Naive thymus-derived CD4-positive, alpha-beta T cell (primary cell): Measurements from ENCODE around the gene SRP9. TPM values are rescaled to one million over a fixed set of nuclear protein-coding genes. Genes with fewer than 3 reads are reported as not detected.

Experiments
- ATAC-seq: fragments of 150-1000 bp; cut with Tn5 transposase; 2 replicates; pipeline ENCODE4 v1.10.0; 2021; ENCODE audit warnings: mild to moderate bottlenecking, moderate library complexity
- CTCF ChIA-PET: fragments of 350-600 bp; sonication (Branson Sonifier 250); formaldehyde crosslinking; loops from one replicate; lab custom pipeline; 2021; ENCODE audit warnings: antibody characterized with exemption; lab: Charles Lee
- POLR2A ChIA-PET: fragments of 350-600 bp; sonication (Branson Sonifier 250); formaldehyde crosslinking; loops from one replicate; lab custom pipeline; 2021; ENCODE audit warnings: antibody characterized with exemption, inconsistent platforms; lab: Charles Lee
- DNase-seq, 9 donors: peaks; one replicate each; pipeline versions ENCODE4 v3.0.0 to v3.0.0-alpha.2; 2020 to 2022; ENCODE audit warnings: mixed read lengths in 1 of 9
- H3K27ac ChIP-seq: one replicate; pipeline ENCODE4 v1.7.0; 2013; ENCODE audit warnings: mild to moderate bottlenecking, low read depth, low read length, moderate library complexity
- H3K27me3 ChIP-seq, 2 donors: one replicate each; pipeline ENCODE4 v1.7.0; 2013; ENCODE audit warnings: low read length in 2 of 2, mild to moderate bottlenecking in 2 of 2, moderate library complexity in 2 of 2; ENCODE audit not compliant: control insufficient read depth in 2 of 2, insufficient read depth in 2 of 2
- H3K36me3 ChIP-seq, 3 experiments: 1 replicate in 2 of 3; 2 replicates in 1 of 3; pipeline ENCODE4 v1.7.0; 2013; ENCODE audit warnings: low read length in 3 of 3, mild to moderate bottlenecking in 3 of 3, moderate library complexity in 1 of 3; ENCODE audit not compliant: insufficient read depth in 3 of 3, control insufficient read depth in 2 of 3
- H3K4me1 ChIP-seq, 2 donors: one replicate each; pipeline ENCODE4 v1.7.0; 2013; ENCODE audit warnings: low read length in 2 of 2, mild to moderate bottlenecking in 2 of 2, moderate library complexity in 1 of 2; ENCODE audit not compliant: control insufficient read depth in 2 of 2, insufficient read depth in 2 of 2
- H3K4me3 ChIP-seq: 2 replicates; pipeline ENCODE4 v1.7.0; 2013; ENCODE audit warnings: mild to moderate bottlenecking, low read length
- H3K9me3 ChIP-seq, 3 experiments: 1 replicate in 2 of 3; 2 replicates in 1 of 3; pipeline ENCODE4 v1.7.0; 2013; ENCODE audit warnings: low read length in 3 of 3; ENCODE audit not compliant: control insufficient read depth in 2 of 3
- H3K27ac Mint-ChIP-seq, 9 donors: one replicate each; pipeline ENCODE4 v1.8.0; 2020 to 2022; ENCODE audit warnings: mixed read lengths in 9 of 9, mild to moderate bottlenecking in 8 of 9, moderate library complexity in 5 of 9, inconsistent platforms in 2 of 9
- H3K27me3 Mint-ChIP-seq, 5 donors: one replicate each; pipeline ENCODE4 v1.8.0; 2021 to 2022; ENCODE audit warnings: mixed read lengths in 5 of 5, mild to moderate bottlenecking in 1 of 5
- H3K36me3 Mint-ChIP-seq, 5 donors: one replicate each; pipeline ENCODE4 v1.8.0; 2020 to 2022; ENCODE audit warnings: mixed read lengths in 5 of 5, mild to moderate bottlenecking in 3 of 5, inconsistent platforms in 1 of 5
- H3K4me1 Mint-ChIP-seq, 7 donors: one replicate each; pipeline ENCODE4 v1.8.0; 2020 to 2022; ENCODE audit warnings: mixed read lengths in 7 of 7, mild to moderate bottlenecking in 3 of 7, inconsistent platforms in 1 of 7
- H3K4me3 Mint-ChIP-seq, 10 donors: one replicate each; pipeline ENCODE4 v1.8.0; 2020 to 2022; ENCODE audit warnings: mild to moderate bottlenecking in 10 of 10, mixed read lengths in 10 of 10, moderate library complexity in 6 of 10, inconsistent platforms in 2 of 10
- H3K9me3 Mint-ChIP-seq, 11 donors: one replicate each; pipeline ENCODE4 v1.8.0; 2020 to 2022; ENCODE audit warnings: mixed read lengths in 11 of 11, mild to moderate bottlenecking in 4 of 11, inconsistent platforms in 1 of 11, moderate library complexity in 1 of 11
- intact Hi-C, 2 donors: fragments of 100-400 bp; cut with micrococcal nuclease; formaldehyde crosslinking; loops; one replicate each; pipeline ENCODE4 v1.15.1; 2023
- polyA plus RNA-seq, 2 donors: library from polyadenylated mRNA; unstranded; fragments of 300-500 nt; fragmentation: Illumina TruSeq; gene quantifications; one replicate each; pipeline ENCODE4 v1.2.3, GENCODE V29; 2021
- total RNA-seq, 6 experiments: library from RNA in 5 of 6; stranded (reverse) in 5 of 6; gene quantifications; 1 replicate in 5 of 6; 2 replicates in 1 of 6; pipeline ENCODE4 v1.2.3 and lab custom pipeline; 2021 to 2026

The SRP9 gene
- total and polyA plus RNA-seq, 7 experiments from 2014 or later: 76.1 to 349 (median 167) TPM

DNA sequence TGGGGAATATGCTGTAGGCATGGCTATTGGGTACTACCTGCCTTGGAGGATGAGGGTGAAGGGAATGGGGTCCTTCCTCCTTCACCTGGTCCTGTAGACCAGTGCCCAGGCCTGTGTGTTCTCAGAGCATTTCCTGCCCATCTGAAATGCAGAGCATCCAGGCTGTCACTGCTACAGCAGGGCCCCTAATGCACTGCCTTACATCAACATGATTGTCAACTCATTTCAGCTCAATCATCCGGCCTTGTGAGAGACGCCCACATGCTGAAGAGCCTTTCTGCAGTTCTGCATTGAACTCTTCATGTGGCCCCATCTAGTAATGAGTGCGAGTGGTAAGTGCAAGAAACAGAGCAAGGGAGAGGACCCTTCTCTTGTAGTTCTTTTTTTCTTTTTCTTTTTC, 39.8 kb upstream of the SRP9 start:
- ATAC-seq: no peak
- Histone ChIP-seq H3K4me1 (no peaks in the 10 kb centered on the region), H3K27ac (no peak overlapping the region), H3K27me3 (no peaks in the 10 kb centered on the region), H3K4me3 (no peak overlapping the region), H3K36me3 (no peaks in the 10 kb centered on the region), H3K9me3 (no peaks in the 10 kb centered on the region)
- ChIA-PET POLR2A (no interaction called here), CTCF (no interaction called here)
- Mint-ChIP-seq H3K4me3 (no peak overlapping the region), H3K27ac (no peak overlapping the region), H3K4me1 (no peaks in the 10 kb centered on the region), H3K9me3 (no peaks in the 10 kb centered on the region), H3K27me3 (peaks cover 0 to 4% (median 0%) of the 10 kb centered on the region in 5 donors), H3K36me3 (no peaks in the 10 kb centered on the region)
- intact Hi-C loops: no loop called here
- DNase-seq: no peak

DNA sequence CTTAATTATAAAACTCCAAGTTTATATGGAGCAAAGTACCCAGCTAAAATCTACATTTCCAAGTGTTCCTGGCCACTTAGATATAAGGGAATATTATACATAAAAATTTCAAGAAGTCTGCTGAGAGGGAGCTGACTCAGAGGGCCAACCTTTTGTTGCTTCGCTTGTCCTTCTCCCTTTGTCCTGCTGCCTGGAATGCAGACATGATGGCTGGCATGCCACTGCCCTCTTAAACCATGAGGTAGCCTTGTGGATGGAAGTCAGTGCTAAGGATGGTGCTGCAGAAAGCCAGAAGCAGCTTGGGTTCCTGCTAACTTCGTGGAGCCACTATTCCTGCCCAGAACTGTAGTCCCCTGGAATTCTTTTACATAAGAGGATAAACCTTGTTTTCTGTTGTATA, 38.9 kb upstream of the SRP9 start:
- H3K27ac ChIP-seq: no peak overlapping the region
- ChIA-PET POLR2A (interaction anchor here (0.6 kb wide), 1 partner anchor 109 kb away, joined by 3 read pairs; no protein-coding TSS in a partner anchor), CTCF (no interaction called here)
- no peak overlapping the region for H3K4me3 Mint-ChIP-seq
- H3K9me3 ChIP-seq: no peaks in the 10 kb centered on the region
- no peak overlapping the region for H3K27ac Mint-ChIP-seq
- intact Hi-C loops: no loop called here
- H3K27me3 ChIP-seq: no peaks in the 10 kb centered on the region
- H3K4me3 ChIP-seq: no peak overlapping the region
- H3K4me1 ChIP-seq: no peaks in the 10 kb centered on the region
- peaks cover 0 to 4% (median 0%) of the 10 kb centered on the region in 5 donors for H3K27me3 Mint-ChIP-seq
- ATAC-seq (no peak), DNase-seq (no peak)
- no peaks in the 10 kb centered on the region for H3K4me1 Mint-ChIP-seq
- no peaks in the 10 kb centered on the region for H3K9me3 Mint-ChIP-seq
- H3K36me3 ChIP-seq: no peaks in the 10 kb centered on the region
- no peaks in the 10 kb centered on the region for H3K36me3 Mint-ChIP-seq

DNA sequence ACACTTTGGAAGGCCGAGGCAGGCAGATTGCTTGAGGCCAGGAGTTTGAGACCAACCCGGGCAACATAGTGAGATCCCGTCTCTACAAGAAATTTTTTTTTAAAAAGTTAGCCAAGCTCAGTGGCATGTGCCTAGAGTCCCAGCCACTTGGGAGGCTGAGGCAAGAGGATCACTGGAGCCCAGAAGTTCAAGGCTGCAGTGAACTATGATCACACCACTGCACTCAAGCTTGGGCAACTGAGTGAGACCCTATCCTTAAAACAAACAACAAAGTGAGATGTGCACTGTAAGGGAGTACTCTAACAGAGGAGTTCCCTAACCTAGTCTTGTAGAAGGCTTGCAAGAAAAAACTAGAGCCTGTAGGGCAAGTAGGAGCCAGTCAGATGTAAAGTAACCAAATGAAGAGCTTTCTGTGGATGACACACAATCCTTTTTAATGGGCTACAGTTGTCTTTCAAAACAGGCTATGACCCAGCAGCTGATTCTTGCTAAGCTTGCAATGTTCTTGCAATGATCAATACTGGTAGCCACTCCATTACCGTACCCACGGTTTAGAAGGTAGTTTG, 38.0 kb upstream of the SRP9 start:
- H3K4me1 Mint-ChIP-seq: no peaks in the 10 kb centered on the region
- Histone ChIP-seq H3K9me3 (no peaks in the 10 kb centered on the region), H3K27me3 (no peaks in the 10 kb centered on the region), H3K4me3 (no peak overlapping the region), H3K4me1 (no peaks in the 10 kb centered on the region), H3K27ac (no peak overlapping the region), H3K36me3 (no peaks in the 10 kb centered on the region)
- peaks cover 0 to 4% (median 0%) of the 10 kb centered on the region in 5 donors for H3K27me3 Mint-ChIP-seq
- H3K9me3 Mint-ChIP-seq: no peaks in the 10 kb centered on the region
- no peak for DNase-seq
- intact Hi-C loops: no loop called here
- H3K36me3 Mint-ChIP-seq: no peaks in the 10 kb centered on the region
- CTCF ChIA-PET: interaction anchor here (0.6 kb wide), 1 partner anchor 96 kb away, joined by 6 read pairs; no protein-coding TSS in a partner anchor
- POLR2A ChIA-PET: no interaction called here
- ATAC-seq: no peak
- H3K4me3 Mint-ChIP-seq: no peak overlapping the region
- H3K27ac Mint-ChIP-seq: no peak overlapping the region

DNA sequence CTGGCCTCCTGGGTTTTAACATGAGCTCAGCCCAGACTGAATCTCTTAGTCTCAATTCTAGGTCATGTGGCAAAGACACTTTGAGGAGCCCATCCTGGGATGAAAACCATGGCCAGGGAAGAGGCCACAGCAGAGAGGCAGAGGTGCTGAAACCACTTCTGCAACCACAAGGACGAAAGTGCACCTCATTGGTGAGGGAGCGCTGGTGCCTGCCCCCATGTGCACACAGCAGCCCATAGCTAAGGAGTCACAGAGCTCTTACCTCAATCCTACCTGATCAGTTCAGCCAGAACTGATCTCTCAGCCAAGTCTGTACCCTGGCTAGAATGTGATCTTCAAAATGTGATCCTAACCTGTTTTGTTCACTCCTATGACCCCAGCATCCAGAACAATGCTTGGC, 32.9 kb upstream of the SRP9 start:
- no peak overlapping the region for H3K4me3 ChIP-seq
- no peaks in the 10 kb centered on the region for H3K27me3 Mint-ChIP-seq
- no peak overlapping the region for H3K4me3 Mint-ChIP-seq
- no peaks in the 10 kb centered on the region for H3K4me1 Mint-ChIP-seq
- no peaks in the 10 kb centered on the region for H3K27me3 ChIP-seq
- no peaks in the 10 kb centered on the region for H3K9me3 ChIP-seq
- ATAC-seq: no peak
- CTCF ChIA-PET: no interaction called here
- DNase-seq: no peak
- intact Hi-C loops: no loop called here
- no peaks in the 10 kb centered on the region for H3K9me3 Mint-ChIP-seq
- H3K27ac ChIP-seq: no peak overlapping the region
- POLR2A ChIA-PET: no interaction called here
- H3K36me3 Mint-ChIP-seq: no peaks in the 10 kb centered on the region
- H3K4me1 ChIP-seq: no peaks in the 10 kb centered on the region
- H3K27ac Mint-ChIP-seq: no peak overlapping the region
- H3K36me3 ChIP-seq: no peaks in the 10 kb centered on the region

DNA sequence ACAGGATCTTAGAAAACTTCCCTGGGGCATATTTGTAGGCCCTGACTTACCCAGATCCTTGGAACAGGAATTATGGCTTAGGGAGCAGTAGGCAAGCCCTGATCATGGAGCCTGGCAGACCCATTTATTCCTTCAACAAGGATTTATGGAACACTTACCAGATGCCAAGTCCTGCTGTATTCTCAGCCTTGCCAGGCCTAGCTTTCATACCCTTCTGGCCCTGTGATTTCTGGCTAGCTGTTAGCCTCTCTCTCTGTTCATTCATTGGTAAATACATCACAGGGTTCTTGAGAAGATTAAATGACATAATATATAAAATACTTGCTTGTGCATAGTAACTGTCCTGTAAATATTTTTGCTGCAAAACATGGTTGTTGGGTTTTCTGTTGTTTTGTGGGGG, 32.4 kb upstream of the SRP9 start:
- H3K27ac Mint-ChIP-seq: no peak overlapping the region
- no peak for DNase-seq

DNA sequence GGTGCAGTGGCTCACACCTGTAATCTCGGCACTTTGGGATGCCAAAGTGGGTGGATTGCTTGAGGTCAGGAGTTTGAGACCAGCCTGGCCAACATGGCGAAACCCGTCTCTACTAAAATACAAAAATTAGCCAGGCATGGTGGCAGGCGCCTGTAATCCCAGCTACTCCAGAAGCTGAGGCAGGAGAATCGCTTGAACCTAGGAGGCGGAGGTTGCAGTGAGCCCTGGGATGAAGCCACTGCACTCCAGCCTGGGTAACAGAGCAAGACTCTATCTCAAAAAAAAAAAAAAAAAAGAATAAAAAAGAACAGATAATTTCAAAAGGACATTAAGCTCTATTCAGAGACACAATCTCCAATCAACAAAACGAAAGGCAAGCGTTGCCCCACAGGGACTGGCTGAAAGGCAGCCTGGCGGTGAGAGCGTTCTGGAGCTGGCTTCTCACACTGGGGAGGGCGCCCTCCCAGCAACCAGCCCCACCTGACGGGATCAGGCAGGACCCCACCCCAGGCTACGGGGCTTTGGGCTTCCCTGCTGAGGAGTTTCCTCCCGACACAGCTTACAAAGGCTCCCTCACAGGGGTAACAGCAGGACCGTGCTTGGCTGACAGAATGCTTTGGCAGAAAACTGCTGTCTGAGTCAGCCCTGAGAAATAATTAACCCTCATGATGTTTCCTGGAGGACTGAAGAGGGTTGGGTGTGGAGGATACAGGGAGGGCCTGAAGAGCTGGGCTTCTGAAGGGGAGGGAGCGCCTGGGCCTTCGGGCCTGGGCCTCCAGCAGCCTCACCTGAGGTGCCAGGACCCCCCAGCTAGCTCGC, 31.1 kb upstream of the SRP9 start:
- H3K9me3 ChIP-seq: no peaks in the 10 kb centered on the region
- ATAC-seq (no peak), DNase-seq (no peak)
- CTCF ChIA-PET: no interaction called here
- Mint-ChIP-seq H3K4me1 (no peaks in the 10 kb centered on the region), H3K36me3 (no peaks in the 10 kb centered on the region), H3K27me3 (no peaks in the 10 kb centered on the region), H3K4me3 (no peak overlapping the region), H3K9me3 (no peaks in the 10 kb centered on the region), H3K27ac (no peak overlapping the region)
- H3K4me3 ChIP-seq: no peak overlapping the region
- no peaks in the 10 kb centered on the region for H3K4me1 ChIP-seq
- no peak overlapping the region for H3K27ac ChIP-seq
- no peaks in the 10 kb centered on the region for H3K36me3 ChIP-seq
- H3K27me3 ChIP-seq: no peaks in the 10 kb centered on the region
- POLR2A ChIA-PET: interaction anchor here (1.3 kb wide), 1 partner anchor 32 kb away, joined by 3 read pairs; no protein-coding TSS in a partner anchor
- intact Hi-C loops: no loop called here

More for the DNA sequence above, 32.4 kb upstream of the SRP9 start:
- Histone ChIP-seq H3K4me3 (no peak overlapping the region), H3K4me1 (no peaks in the 10 kb centered on the region), H3K36me3 (no peaks in the 10 kb centered on the region), H3K9me3 (no peaks in the 10 kb centered on the region), H3K27me3 (no peaks in the 10 kb centered on the region), H3K27ac (no peak overlapping the region)
- Mint-ChIP-seq H3K4me3 (no peak overlapping the region), H3K27me3 (no peaks in the 10 kb centered on the region), H3K9me3 (no peaks in the 10 kb centered on the region), H3K36me3 (no peaks in the 10 kb centered on the region), H3K4me1 (no peaks in the 10 kb centered on the region)
- CTCF ChIA-PET: no interaction called here
- intact Hi-C loops: no loop called here
- ATAC-seq: no peak
- POLR2A ChIA-PET: no interaction called here

DNA sequence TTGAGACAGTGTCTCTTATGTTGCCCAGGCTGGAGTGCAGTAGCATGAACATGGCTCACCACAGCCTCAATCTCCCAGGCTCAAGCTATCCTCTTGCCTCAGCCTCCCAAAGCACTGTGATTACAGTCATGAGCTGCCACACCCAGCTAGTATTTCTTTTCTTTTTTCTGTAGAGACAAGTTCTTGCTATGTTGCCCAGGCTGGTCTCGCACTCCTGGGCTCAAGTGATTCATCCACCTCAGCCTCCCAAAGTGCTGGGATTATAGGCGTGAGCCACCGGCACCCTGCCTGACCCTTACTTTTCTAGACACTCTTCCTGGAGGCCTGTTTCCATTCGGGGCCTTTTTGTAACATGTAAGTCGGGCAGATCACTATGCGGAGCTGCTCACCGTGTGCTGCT, 30.1 kb upstream of the SRP9 start:
- H3K27ac Mint-ChIP-seq: peak overlapping the region in 1 of 9 donors; percentile 12
- H3K36me3 Mint-ChIP-seq: no peaks in the 10 kb centered on the region
- no peak overlapping the region for H3K4me3 ChIP-seq
- no peaks in the 10 kb centered on the region for H3K36me3 ChIP-seq
- ATAC-seq (no peak), DNase-seq (no peak)
- H3K9me3 Mint-ChIP-seq: no peaks in the 10 kb centered on the region
- H3K9me3 ChIP-seq: no peaks in the 10 kb centered on the region
- no peak overlapping the region for H3K4me3 Mint-ChIP-seq
- H3K27ac ChIP-seq: no peak overlapping the region
- peaks cover 0 to 2% (median 0%) of the 10 kb centered on the region in 5 donors for H3K27me3 Mint-ChIP-seq
- ChIA-PET POLR2A (no interaction called here), CTCF (no interaction called here)
- intact Hi-C loops: no loop called here
- H3K4me1 Mint-ChIP-seq: no peaks in the 10 kb centered on the region
- no peaks in the 10 kb centered on the region for H3K27me3 ChIP-seq
- H3K4me1 ChIP-seq: no peaks in the 10 kb centered on the region
